WTC11 (cell line): Measurements from ENCODE around the gene PALD1.

ENCODE experiments used
- SP1 ChIP-seq: sonication (generic); formaldehyde crosslinking; conservative IDR thresholded peaks from 2 replicates; pipeline ENCODE4 v1.8.1; 2022; ENCODE audit warnings: missing genetic modification reagents
- ZNF263 ChIP-seq: sonication (generic); formaldehyde crosslinking; IDR thresholded peaks from 2 replicates; pipeline ENCODE4 v1.8.1; 2022; ENCODE audit warnings: low read depth, mild to moderate bottlenecking, moderate library complexity, missing genetic modification reagents
- TF ChIP-seq, protein P1 (sequence below): sonication (generic); formaldehyde crosslinking; IDR thresholded peaks from 2 replicates; pipeline ENCODE4 v1.8.1; 2022; ENCODE audit warnings: missing genetic modification reagents, borderline replicate concordance
- TF ChIP-seq, protein P2 (sequence below): fragments of 200-600 bp; IDR thresholded peaks from 2 replicates; pipeline ENCODE4 v1.8.0; 2022; ENCODE audit warnings: antibody characterized with exemption

GRCh38 chr10:70444744-70445143 lies 33.8 kb upstream of the PALD1 start:
- TF ChIP-seq, protein P1, sequence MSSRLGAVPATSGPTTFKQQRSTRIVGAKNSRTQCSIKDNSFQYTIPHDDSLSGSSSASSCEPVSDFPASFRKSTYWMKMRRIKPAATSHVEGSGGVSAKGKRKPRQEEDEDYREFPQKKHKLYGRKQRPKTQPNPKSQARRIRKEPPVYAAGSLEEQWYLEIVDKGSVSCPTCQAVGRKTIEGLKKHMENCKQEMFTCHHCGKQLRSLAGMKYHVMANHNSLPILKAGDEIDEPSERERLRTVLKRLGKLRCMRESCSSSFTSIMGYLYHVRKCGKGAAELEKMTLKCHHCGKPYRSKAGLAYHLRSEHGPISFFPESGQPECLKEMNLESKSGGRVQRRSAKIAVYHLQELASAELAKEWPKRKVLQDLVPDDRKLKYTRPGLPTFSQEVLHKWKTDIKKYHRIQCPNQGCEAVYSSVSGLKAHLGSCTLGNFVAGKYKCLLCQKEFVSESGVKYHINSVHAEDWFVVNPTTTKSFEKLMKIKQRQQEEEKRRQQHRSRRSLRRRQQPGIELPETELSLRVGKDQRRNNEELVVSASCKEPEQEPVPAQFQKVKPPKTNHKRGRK (CRISPR knock-in tag): no peak
- TF ChIP-seq SP1 (CRISPR knock-in tag): no peak
- TF ChIP-seq, protein P2, sequence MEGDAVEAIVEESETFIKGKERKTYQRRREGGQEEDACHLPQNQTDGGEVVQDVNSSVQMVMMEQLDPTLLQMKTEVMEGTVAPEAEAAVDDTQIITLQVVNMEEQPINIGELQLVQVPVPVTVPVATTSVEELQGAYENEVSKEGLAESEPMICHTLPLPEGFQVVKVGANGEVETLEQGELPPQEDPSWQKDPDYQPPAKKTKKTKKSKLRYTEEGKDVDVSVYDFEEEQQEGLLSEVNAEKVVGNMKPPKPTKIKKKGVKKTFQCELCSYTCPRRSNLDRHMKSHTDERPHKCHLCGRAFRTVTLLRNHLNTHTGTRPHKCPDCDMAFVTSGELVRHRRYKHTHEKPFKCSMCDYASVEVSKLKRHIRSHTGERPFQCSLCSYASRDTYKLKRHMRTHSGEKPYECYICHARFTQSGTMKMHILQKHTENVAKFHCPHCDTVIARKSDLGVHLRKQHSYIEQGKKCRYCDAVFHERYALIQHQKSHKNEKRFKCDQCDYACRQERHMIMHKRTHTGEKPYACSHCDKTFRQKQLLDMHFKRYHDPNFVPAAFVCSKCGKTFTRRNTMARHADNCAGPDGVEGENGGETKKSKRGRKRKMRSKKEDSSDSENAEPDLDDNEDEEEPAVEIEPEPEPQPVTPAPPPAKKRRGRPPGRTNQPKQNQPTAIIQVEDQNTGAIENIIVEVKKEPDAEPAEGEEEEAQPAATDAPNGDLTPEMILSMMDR: no peak
- no peak for TF ChIP-seq ZNF263 (CRISPR knock-in tag)
